GM19324 (cell line): ENCODE measurements around the gene CCDC57.

Experiments used
- ATAC-seq: cut with Tn5 transposase; IDR thresholded peaks from one replicate; pipeline ENCODE4 v1.9.1; 2021; ENCODE audit warnings: mild to moderate bottlenecking, moderate library complexity; ENCODE audit not compliant: unreplicated experiment, low FRiP score

Gene CCDC57

DNA sequence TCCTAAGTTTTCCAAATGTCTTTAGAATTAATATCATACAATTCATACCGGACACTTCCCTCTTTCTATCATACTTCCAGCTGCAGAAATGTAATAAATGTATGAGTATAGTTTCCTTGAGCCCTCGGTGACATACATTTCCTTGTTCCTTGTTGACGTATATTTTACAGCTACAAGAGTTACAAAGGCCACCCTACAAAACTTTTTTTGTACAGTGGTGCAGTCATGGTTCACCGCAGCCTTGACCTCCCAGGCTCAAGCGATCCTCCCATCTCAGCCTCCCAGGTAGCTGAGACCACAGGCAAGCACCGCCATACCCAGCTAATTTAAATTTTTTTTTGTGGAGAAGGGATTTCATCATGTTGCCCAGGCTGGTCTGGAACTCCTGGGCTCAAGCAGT lies 139.8 kb downstream of the CCDC57 start:
- no peak for ATAC-seq

DNA sequence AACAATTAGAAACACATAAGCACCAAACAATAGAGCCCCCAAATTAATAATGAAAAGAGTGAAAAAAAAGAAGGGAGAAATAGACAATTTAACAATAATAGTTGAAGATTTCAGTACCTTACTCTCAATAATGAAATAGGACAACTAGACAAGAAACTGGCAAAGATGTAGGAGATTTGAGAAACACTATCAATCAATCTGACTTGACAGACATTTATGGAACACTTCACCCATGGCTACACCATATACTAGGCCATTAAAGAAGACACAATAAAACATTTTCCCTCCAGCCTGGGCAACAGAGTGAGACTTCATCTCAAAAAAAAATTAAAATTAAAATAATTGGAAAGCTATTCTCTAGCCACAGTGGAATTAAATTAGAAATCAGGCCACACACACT lies 142.0 kb downstream of the CCDC57 start:
- ATAC-seq: no peak

DNA sequence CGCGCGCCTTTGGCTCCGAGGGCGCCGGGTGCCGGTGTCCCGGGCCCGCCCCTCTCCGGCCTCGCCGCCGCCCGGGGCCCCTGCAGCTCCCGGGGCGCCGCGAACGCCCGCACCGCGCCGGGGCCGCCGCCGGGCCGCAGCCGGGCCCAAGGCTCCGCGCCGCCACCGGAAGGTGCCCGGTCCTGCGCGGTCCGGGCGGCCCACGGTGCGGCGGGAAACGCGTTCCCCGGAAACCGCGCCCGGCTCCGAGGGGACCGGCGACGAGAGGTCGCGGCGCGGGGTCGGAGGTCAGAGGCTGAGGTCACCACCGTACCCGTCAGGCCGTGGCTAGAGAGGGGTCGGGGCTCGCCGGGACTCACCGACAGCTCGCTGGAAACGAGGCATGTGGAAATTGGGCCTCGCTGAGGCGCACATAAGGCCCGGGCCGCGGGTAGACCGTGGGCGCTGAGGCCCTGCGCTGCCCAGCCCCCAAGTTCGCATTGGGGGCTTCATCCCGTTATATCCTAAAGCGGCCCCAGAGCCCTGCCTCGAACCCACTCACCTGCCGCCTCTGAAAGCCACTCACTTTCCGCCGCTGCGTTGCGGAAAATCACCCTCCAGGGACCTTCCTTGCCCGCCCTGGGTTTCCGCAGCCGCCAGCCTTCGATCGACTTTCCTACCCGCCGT lies 146.9 kb downstream of the CCDC57 start, which contains the start of gene DUS1L:
Gene DUS1L, minus strand, starts transcription at position 167 of the 666 bp plus-strand sequence. CDS start 745 bp downstream, outside the sequence.
- ATAC-seq: peak; percentile 77

DNA sequence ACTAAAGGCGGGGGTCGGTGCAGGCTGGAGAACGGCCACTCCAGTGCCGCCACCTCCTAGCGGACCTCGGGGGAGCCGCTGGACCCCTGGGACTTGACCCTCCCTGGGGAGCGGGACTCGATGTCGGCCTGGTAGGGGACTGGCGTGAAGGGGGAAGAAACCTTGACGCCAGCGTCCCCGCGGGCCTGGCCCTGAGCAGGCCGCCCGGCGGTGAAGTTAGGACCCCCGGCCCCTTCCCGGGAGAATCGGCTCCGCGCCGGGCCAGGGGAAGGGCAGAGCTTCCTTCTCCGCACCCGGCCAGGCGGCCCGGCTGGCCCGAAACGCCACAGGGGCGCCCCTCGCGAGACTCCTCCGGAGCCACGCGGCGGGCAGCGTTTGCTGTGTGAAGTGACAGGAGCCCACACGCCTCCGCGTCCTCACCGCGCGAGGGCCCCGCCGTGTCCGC lies 147.4 kb downstream of the CCDC57 start:
- peak; percentile 31 for ATAC-seq

DNA sequence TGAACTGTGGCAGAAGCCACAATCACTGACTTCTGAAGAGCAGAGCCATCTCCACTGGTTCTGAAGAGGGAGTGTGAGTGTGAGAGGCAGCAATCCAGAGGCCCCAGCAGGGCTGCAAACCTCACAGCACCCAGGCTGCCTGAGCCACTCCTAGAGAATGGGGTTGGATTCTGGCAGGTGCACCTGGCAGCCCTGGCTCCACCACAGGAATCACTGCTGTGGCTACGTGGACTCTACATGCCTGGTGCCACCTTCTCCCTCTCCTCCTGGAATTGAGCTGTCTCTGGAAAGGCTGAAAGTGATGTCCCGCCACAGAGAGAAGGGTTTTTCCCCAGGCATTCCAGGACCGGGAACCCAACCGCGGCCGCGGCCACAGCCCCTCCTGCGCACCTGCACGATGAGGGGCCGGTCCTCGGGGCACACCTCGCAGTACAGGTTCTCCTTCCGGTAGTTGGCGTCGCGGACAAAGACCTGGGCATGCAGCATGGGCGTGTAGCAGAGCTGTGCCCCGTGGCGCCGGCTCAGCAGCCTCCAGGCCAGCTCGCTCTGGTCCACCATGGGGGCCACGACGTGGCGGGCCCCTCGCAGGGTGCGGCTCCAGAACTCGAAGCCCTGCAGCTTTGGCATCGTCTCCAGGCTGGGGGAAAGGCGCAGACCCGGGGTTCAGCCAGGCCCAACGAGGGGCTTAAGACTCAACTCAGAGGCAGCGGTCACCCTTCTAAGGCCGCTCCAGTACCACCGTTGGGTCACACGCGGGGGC lies 148.0 kb downstream of the CCDC57 start:
- ATAC-seq: no peak

DNA sequence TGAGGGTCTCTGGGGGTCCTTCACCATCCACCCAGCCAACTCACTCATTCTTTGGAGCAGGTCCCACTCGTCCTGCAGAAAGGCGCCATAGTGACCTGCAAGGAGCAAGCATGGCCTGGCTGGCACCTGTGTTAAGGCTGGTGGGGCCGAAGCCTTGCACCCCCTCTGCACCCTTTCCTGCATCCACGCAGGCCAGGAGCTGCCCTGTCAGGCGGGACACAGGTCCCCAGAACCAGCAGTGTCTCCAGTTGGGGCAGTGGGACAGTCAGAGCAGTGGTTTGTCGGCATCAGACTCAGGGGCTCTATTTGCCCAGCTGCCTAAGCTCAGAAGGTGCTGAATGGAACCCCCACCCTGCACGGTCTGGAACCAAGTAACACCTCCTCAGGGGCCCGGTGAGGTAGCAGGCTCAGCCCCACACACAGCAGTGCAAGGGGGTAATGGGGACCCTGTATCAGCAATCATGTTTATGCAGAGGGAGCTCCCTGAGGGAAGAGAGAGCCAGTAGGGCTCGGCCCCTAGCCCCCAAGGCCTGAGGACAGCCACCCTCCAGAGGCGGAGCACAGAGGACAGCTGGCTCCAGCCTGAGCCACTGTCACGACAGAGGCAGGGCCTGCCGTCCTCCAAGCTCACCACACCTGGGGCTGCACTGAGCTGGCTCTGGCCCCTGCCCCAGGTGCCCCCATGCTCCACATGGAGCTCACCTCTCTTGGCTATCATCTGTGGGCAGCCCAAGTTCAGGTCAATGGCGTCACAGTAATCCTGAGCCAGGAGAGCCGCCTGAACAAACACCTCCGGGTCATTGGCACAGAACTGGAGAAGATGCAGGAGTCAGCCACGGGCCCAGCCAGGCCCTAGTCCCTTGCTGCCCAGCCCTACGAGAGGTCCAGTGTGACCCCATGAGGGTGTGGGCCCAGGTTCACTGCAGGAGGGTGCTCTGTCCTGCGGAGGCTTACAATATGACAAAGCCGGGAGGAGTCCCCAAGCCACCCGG lies 148.9 kb downstream of the CCDC57 start:
- no peak for ATAC-seq

DNA sequence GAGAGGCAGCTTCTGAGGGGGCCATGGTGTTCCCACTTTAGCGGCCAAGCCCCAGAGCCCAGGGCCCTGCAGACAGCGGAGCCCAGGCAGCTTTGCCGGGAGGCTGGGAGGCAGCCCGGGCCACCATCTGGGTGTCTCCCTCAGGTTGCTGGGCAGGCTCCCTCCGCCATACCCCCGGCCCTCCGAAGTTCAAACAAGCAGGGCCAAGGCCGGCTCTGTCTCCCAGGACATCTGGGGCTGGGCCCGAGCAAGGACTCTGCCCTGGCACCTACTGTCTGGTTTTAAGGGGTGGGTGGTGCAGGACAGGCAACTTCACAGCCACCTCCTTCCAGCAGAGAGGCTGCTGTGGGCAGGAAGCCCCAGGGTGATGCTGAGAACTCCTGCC lies 149.7 kb downstream of the CCDC57 start:
- no peak for ATAC-seq

DNA sequence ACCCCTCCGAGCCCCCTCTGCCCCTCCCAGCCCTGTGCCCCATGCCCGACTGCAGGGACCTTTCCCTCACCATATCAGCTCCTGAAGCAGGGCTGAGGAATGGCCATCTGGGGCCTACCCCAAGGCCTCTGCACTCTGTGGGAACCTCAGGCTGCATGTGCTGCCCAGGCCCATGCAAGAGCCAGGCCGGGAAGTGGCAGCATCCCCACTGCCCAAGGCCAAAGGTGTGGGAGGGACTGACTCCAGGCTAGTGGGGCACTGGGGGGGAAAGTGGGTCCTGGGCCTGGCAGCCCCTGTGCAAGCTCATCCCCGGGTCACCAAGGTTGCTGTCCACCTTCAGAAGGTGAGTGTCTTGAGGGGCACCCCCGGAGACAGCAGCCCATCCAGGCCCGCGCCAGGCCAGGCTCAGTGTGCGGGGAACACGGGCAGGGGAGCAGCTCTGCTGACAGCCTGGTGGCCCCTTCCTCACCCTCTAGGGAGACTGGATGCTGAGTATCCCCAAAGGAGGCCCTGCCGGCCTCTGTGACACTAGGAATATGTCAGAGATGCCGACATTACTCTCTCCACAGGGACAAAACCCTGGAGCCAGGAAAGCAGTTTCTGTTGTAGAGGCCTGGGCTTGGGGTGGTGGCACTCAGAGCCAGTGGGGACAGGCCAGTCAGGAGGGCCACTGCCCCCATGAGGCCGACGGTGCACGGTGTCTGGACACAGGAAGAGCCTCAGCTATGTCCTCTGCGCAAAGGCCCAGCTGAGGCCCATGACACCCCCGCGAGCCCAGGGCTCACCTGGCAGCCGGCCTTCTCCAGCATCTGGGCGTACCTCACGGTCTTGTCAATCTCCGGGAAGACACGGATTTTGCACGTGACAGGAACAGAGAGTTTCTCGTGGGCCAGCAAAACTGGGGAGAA lies 150.3 kb downstream of the CCDC57 start:
- ATAC-seq: no peak

DNA sequence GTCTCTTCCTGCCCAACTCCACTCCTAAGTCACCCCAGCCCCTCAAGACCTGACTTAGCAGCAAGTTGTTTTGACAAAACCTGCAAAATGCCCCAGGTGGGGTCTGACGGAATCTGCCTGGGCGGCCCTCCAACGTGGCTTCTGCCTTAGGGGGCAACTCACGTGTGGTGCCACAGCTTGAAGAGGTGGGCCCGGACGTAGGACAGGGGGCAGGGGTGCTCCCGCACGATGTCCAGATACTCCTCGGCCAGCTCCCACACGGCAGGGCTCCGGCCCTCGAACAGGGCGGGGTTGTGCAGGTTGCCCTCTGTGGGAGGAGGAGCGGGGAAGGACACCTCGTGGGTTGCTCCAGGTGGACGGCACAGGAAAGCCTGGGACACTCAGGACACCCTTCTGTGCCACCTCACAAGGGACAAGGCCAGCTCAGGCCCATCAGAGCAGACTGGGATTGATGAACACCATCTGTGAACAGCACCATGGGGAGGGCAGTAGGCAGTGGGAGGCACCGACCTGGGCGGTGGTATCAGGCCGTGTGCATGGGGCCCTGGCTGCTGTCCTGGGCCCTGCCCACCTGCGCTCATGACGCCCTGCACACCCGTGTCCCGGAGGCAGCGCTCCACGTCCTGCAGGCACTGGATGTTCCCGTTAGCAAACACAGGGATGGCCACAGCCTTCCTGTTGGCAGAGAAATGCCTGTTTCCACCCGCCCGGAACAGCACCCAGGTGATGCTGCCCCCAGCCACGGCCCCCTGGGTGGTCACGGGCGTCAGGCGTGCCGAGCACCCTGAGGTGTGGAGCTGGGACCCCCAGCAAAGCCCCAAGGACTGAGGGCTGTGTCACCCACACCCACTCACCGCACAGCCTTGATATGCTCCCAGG lies 151.4 kb downstream of the CCDC57 start:
- no peak for ATAC-seq

DNA sequence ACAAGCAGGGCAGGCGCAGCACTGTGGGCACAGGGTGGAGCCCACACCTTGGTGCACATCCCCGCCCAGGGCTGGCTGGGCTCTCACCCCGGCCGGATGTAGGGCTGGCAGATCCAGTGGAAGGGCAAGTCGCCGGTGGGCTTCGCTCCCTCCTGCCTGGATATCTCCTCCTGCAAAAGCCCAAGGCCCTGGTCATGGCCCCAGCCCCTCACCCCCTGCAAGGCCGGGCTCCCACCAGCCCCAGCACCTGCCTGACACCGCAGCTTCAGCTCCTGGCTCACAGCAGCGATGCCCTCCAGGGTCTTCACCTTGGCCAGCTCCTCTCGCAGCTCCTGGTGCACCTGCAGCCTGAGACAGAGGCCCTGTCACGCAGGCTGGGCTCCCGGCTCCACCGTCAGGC lies 152.0 kb downstream of the CCDC57 start:
- ATAC-seq: no peak

DNA sequence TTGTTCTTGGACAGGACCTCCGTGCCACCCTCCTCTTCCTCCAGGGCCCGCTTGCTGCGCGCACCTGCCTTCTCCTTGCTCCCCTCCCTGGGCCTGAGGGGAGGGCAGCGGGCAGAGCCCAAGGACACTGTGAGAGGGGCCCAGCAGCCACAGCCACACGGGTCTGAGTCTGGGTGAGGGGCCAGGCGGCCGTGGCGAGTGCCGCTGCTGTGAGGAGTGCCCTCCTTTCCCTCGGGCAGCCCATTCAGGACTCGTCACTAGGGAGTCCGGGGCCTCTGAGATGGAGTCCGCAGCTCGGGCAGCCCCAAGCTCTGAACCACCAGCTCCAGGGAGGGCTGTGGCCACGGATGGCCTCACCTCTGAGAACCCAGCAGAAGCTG lies 152.7 kb downstream of the CCDC57 start:
- ATAC-seq: no peak

DNA sequence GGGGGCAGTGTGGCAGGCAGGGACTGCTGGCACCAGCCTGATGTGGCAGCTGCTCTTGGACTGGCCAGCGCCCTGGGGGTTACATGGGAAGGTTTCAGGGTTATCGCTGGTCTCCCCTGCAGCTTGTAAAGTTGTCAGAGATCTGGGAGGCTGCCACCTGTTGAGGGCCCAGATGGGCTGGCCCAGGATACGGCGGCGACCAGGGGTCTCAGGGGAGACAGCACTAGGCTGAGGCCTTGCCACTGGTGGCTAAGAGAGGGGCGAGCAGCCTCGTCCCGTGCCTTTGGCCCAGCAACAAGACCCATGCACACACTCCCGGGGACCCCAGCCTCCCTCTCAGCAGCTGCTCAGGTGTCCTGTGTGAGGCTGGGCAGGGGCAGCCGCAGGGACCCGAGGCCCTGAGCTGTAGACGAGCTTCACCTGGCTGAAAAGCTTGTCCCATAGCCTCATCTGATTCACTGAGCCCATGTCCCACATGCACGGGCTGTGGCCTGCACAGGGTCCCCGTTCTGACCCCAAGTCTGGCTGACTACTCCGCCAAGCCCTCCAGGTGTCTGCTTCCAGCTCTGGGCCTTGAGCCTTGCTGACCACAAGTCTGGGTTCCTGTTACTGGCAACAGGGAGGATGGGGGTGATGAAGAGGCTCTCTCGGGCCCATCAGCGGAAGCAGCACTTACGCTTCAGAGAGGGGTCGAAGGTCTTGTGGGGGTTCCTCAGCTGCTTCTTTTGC lies 153.2 kb downstream of the CCDC57 start:
- ATAC-seq: no peak

DNA sequence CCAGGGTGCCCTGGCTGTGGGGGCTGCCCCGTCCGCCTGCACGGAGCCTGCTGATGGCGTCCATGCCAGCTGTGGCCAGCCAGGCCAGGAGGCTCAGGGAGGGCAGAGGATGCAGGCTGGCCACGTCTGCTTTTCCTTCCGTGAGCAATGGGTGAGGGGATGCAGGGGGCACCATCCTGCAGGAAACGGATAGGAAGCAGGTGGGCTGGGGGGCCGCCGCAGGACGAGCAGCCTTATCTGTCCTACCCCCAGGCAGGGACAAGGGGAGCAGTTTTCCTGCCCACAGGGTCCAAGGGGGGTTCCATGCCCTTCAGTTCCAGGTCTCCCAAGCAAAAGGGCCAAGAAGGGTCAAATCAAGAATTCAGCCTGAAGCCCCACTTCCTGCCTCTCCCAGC lies 153.8 kb downstream of the CCDC57 start:
- no peak for ATAC-seq

DNA sequence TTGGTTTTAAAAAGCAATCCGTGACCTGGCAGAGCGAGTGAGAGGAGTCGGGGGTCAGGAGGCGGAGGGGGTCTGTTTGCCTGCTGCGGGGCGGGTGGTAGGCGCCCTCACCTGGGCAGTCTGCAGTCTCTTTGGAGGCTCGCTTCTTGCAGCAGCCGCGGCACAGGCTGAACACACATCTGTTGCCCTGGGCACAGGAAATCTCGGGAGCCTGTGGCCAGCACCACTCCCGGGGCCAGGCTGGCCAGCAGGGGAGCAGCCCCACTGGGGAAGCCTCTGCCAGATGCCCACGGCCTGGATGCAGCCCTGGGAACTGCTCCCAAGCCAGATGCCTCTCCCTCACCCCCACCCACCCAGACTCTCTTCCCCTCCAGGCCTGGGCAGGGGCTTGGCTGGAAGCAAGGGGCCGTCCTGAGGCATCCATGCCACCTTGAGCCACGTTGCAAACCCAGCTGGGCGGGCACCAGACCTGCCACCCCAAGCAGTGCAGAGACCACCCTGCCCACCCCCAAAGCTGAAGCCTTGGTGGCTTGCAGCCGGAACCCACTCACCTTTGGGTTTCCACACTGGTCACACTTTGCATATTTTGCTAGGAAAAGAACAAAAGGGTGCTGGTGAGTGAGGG lies 154.3 kb downstream of the CCDC57 start:
- no peak for ATAC-seq

DNA sequence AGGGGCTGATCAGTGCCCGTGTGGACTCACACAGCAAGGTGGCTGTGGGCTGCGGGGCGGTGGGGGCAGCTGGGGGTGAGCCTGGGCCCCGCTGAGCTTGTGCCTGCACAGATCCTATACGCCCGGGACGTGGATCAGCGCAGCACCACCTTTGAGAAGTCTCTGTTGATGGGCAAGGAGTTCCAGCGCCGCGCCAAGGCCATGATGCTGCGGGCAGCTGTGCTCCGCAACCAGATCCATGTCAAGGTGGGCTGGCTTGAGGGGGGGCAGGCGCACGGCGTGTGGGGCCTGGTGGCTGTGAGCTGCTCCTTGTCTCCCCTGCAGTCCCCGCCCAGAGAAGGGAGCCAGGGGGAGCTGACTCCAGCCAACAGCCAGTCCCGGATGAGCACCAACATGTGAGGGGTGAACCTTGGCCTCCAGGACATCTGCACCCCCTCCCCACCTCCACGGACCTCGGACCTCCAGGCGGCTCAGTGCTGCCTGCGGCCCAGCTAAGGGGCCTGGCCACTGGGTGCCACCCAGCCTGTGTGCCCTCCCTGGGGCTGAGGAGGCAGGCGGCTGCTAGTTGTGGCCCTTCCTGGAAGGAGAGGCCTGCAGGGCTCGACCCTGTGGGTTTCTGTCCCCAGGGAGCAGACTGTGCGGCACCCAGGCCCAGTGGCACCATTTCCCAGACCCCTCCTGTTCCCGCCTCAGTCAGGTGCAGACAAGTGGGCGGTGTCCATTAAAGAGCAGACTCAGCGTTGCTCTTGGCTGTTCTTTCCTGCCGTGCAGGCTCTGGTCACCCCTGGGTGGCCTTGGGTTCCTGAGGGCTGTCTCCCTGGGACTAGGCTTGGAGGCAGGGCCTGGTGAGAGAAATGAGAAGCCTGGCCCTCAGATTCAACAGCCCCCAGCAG lies 155.7 kb downstream of the CCDC57 start:
- ATAC-seq: no peak

DNA sequence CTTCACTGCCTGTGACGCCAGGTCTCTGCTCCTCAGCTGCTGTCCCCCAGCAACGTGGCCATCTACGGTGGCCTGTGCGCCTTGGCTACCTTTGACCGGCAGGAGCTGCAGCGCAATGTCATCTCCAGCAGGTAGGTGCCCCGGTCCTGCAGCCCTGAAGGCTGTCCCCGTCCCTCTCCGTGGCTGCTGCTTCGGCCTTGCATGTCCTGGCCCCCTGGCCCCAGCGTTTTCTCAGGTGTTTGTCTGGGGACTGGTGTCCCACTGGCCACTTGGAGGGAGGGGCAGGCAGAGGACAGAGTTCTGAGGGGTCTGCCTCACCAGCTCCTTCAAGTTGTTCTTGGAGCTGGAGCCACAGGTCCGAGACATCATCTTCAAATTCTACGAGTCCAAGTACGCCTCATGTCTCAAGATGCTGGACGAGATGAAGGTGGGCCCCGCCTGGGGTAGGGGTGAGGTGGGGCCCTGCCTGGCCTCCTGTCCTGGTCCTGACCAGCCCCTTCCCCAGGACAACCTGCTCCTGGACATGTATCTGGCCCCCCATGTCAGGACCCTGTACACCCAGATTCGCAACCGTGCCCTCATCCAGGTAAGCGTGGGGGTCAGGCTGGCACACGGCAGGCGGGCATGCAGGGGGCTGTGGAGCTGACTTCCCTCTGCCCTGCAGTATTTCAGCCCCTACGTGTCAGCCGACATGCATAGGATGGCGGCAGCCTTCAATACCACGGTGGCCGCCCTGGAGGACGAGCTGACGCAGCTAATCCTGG lies 156.5 kb downstream of the CCDC57 start:
- no peak for ATAC-seq
